ENCODE data around the gene COL6A3.

The COL6A3 gene

DNA sequence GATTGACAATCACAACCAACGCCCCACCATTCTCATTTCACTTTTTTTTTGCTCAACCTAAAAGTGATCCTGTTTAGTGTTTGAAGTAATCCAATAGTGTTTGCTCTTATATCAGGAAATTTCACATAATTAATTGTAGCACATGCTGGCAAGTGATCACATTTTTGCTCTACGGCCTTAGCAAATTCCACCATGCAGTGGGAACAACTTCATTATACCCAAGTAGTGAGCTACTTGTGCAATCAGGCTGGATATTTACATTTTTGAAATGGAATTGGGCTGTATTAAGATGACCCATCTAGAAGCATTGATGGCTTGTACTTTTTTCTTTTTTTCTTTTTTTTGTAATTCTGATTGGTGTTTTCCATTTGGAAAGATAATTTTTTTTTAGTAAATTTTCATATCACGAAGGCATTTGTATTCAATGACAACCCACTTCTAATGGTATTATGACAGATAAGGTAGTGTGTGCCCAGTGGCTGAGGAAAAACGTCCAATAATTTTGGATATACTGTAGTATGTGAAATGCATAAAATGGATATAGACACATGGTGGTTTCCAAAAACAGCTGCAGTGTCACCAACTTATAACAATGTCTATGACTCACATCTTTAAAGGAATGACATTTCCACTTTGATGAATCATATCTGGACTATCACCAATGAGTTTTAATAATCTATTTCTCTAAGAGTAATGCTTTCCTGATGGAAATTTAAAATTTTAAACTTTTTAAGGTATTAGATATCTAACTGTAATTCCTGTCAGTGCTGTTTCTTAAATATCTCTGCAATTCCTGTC lies 130.6 kb downstream of the COL6A3 start:
- Mint-ChIP-seq H3K27ac (no peak overlapping the region), H3K4me3 (no peak overlapping the region), H3K9me3 (no peaks in the 10 kb centered on the region), H3K4me1 (ENCODE audit: low read depth in 2 of 2) (no peaks in the 10 kb centered on the region), H3K27me3 (peaks cover 26 to 36% of the 10 kb centered on the region in 2 donors), H3K36me3 (ENCODE audit: insufficient read depth) (no peaks in the 10 kb centered on the region)
- DNase-seq, result no peak
- no peak for ATAC-seq (replicated peaks)

DNA sequence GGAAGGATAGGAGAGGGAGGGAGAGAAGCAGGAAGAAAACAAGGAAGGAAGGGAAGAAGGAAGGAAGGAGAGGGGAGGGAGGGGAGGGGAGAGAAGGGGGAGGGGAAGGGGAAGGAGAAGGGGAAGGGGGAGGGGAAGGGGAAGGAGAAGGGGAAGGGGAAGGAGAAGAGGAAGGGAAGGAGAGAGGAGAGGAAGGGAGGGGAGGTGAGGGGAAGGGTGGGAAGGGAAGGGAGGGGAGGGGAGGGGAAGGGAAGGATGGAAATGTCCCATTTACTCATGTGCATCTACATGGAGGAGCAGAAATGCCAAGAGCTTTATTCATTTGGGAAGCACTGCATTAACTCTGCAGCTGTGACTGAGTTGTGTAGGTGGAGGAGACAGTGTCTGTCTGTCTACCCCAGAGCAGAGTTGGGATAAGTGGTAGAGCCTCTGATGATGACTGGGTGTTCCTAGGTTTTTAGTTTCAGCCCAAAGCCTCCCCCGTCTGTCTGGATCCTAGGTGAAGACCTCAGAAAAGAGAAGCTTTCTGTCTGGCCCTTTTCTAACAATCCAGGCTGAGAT lies 131.3 kb downstream of the COL6A3 start:
- H3K27ac Mint-ChIP-seq, result no peak overlapping the region
- ATAC-seq (replicated peaks) (no peak), DNase-seq (no peak)
- H3K9me3 Mint-ChIP-seq, result no peaks in the 10 kb centered on the region
- no peaks in the 10 kb centered on the region for H3K36me3 Mint-ChIP-seq (ENCODE audit: insufficient read depth)
- no peaks in the 10 kb centered on the region for H3K4me1 Mint-ChIP-seq (ENCODE audit: low read depth in 2 of 2)
- H3K27me3 Mint-ChIP-seq, result peaks cover 30 to 31% of the 10 kb centered on the region in 2 donors
- no peak overlapping the region for H3K4me3 Mint-ChIP-seq

DNA sequence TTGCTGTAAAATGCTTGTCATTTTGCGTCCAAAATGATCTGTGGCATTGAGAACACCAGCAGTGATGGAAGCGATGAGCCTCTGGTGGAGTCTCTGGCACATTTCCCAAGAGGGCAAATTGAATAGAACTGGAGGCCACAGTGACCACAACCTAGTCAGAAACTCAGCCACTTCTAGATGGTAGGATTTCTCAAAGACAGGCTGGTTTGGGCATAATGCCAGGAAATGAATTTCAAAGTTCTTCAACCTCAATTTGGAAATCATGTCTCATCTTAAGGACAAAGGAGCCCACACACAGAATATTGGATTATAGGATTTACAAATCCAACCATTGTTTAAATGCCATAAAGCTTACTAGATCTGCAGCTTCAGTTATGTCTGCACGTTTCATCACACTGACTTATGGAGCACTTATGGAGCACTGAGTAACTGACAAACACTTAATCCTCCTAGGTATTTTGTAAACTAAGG lies 132.1 kb downstream of the COL6A3 start:
- no peaks in the 10 kb centered on the region for H3K9me3 Mint-ChIP-seq
- no peak for DNase-seq
- no peaks in the 10 kb centered on the region for H3K36me3 Mint-ChIP-seq (ENCODE audit: insufficient read depth)
- no peak overlapping the region for H3K27ac Mint-ChIP-seq
- peaks cover 24 to 31% of the 10 kb centered on the region in 2 donors for H3K27me3 Mint-ChIP-seq
- no peaks in the 10 kb centered on the region for H3K4me1 Mint-ChIP-seq (ENCODE audit: low read depth in 2 of 2)
- no peak for ATAC-seq (replicated peaks)
- no peak overlapping the region for H3K4me3 Mint-ChIP-seq

DNA sequence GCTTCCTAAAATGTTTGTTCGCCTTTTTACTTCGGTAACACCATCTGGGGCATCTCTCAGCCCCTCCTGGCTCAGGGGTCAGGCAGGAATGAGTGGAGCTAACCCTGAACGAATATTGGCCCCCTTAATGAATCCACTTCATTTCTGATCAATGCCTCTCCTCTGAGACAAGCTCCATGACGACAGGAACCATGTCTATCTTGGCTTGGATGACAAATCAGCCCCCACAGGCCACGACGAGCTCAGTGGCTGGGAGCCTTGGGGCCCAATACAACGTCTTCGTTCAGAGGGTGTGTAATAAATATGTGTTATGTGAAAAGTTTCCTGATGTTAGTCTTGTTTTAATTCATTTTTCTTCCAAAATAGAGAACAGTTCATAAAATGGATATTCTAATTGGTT lies 133.0 kb downstream of the COL6A3 start:
- Mint-ChIP-seq H3K4me1 (ENCODE audit: low read depth in 2 of 2) (no peaks in the 10 kb centered on the region), H3K9me3 (peaks cover 0 to 2% of the 10 kb centered on the region in 2 donors), H3K36me3 (ENCODE audit: insufficient read depth) (peaks cover 2% of the 10 kb centered on the region), H3K27ac (no peak overlapping the region), H3K4me3 (no peak overlapping the region), H3K27me3 (peaks cover 25 to 31% of the 10 kb centered on the region in 2 donors)
- DNase-seq (no peak), ATAC-seq (replicated peaks) (no peak)

DNA sequence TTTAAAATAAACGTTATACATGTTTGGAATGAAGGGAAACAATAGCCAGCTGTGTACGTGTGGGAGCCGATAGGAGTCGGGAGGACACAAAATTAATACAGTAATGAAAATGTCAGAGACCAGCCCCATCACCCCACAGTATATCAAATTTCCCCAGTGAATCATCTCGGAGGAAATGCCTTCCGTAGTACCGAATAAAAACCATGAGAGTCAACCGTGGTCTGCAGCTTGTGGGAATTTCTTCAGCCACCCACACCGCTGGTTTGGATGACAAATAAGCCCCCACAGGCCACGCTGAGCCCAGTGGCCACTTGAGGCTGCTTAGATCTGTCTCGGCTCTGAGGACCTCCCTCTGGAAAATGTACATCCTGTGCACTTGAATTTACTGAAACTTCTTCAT lies 133.7 kb downstream of the COL6A3 start:
- H3K4me3 Mint-ChIP-seq, result no peak overlapping the region
- peaks cover 0 to 2% of the 10 kb centered on the region in 2 donors for H3K9me3 Mint-ChIP-seq
- H3K36me3 Mint-ChIP-seq (ENCODE audit: insufficient read depth), result peaks cover 2% of the 10 kb centered on the region
- no peak overlapping the region for H3K27ac Mint-ChIP-seq
- peaks cover 25 to 31% of the 10 kb centered on the region in 2 donors for H3K27me3 Mint-ChIP-seq
- no peaks in the 10 kb centered on the region for H3K4me1 Mint-ChIP-seq (ENCODE audit: low read depth in 2 of 2)
- no peak for ATAC-seq (replicated peaks)
- DNase-seq, result no peak

DNA sequence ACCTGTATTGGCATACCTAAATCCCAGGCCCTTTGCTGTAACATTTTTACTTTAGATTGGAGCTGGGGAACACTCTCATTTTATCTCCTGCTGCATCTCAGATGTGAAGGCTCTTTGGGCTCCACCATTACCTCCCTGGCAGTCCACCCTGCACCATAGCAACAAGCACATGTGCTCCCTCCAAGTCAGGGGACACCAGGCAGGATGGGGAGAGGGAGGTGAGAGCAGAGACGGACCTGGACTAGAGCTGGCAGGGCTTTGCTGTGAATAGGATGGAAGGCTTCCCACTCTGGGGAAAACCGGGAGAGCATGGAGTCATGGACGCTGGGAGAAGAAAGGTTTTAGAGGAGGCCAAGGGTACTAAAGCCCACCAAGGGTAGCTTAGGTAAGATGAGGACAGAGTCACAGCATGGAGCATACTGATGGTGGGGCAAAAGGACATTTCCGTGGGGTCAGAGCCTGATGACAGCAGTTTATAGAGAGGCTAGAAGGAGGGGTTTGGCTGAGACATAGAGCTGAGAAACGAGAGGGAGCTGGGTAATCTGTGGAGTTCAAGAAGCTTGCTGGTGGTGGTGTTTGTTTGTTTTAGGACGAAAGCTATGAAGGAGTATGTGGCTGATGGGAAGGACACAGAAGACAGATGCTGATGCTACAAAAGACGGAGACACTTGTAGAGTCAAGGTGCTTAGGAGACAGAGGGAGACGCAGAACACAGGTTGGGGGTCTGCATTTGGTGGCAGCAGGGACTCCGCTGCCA lies 134.8 kb downstream of the COL6A3 start:
- Mint-ChIP-seq H3K9me3 (peaks cover 0 to 2% of the 10 kb centered on the region in 2 donors), H3K36me3 (ENCODE audit: insufficient read depth) (peaks cover 2% of the 10 kb centered on the region), H3K4me1 (ENCODE audit: low read depth in 2 of 2) (no peaks in the 10 kb centered on the region), H3K27ac (no peak overlapping the region), H3K27me3 (peaks cover 25 to 31% of the 10 kb centered on the region in 2 donors), H3K4me3 (no peak overlapping the region)
- DNase-seq, result no peak
- no peak for ATAC-seq (replicated peaks)

DNA sequence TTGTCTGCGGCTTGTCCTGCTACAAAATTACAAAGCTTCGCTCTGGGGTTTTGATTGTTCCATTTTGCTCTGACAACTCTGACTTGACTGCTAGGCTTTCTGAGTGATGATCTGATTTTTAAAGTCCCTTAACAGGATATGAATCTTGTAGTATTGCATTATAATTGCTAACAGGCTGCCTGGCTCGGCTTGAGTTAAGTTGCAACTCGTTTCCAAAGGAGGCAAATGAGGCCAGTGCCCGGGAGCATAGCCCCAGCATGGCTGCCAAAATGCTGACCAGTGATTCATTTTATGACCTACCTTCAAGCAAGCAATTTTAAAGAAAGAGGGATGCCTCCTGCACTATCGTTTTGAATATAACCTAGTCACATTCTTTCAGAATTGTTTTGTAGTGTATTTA lies 135.4 kb downstream of the COL6A3 start:
- ATAC-seq (replicated peaks), result no peak
- Mint-ChIP-seq H3K4me1 (ENCODE audit: low read depth in 2 of 2) (no peaks in the 10 kb centered on the region), H3K9me3 (peaks cover 0 to 2% of the 10 kb centered on the region in 2 donors), H3K27me3 (peaks cover 25 to 31% of the 10 kb centered on the region in 2 donors), H3K4me3 (no peak overlapping the region), H3K27ac (no peak overlapping the region), H3K36me3 (ENCODE audit: insufficient read depth) (peaks cover 2% of the 10 kb centered on the region)
- no peak for DNase-seq

DNA sequence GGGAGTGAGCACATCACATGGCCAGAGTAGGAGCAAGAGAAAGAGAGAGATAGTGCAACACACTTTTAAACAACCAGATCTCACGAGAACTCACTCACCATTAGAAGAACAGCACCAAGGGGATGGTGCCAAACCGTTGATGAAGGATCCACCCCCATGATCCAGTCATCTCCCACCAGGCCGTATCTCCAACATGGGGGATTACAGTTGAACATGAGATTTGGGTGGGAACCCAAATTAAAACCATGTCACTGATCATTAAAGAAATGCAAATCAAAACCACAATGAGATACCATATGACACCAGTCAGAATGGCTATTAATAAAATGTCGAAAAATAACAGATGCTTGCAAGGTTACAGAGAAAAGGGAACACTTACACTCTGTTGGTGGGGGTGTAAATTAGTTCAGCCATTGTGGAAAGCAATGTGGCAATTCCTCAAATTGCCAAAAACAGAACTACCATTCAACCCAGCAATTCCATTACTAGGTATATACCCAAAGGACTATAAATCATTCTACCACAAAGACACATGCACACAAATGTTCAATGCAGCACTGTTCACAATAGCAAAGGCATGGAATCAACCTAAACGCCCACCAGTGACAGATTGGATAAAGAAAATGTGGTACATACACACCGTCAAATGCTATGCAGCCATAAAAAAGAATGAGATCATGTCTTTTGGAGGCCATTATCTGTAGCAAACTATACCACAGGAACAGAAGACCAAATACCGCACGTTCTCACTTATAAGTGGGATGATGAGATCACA lies 137.1 kb downstream of the COL6A3 start:
- peaks cover 0 to 2% of the 10 kb centered on the region in 2 donors for H3K9me3 Mint-ChIP-seq
- peaks cover 2% of the 10 kb centered on the region for H3K36me3 Mint-ChIP-seq (ENCODE audit: insufficient read depth)
- H3K4me3 Mint-ChIP-seq, result no peak overlapping the region
- peaks cover 22 to 26% of the 10 kb centered on the region in 2 donors for H3K27me3 Mint-ChIP-seq
- H3K4me1 Mint-ChIP-seq (ENCODE audit: low read depth in 2 of 2), result no peaks in the 10 kb centered on the region
- no peak overlapping the region for H3K27ac Mint-ChIP-seq
- DNase-seq, result no peak
- no peak for ATAC-seq (replicated peaks)
